ENCODE data around the gene C12orf43. TPM values are rescaled to one million over a fixed set of nuclear protein-coding genes. Genes with fewer than 3 reads are reported as not detected.

The C12orf43 gene
- total RNA-seq, 2 donors from 2014 or later, result 8.8 to 12.1 TPM

- no peak for TF ChIP-seq CTCF (IDR thresholded peaks at IDR 0.05)
- no peak for DNase-seq (ENCODE audit: low spot score)
These were observed 16.8 kb downstream of the C12orf43 start for GRCh38 chr12:120999191-121000120.

GRCh38 chr12:120998435-120998834 is 17.9 kb downstream of the C12orf43 start:
- no peak for TF ChIP-seq CTCF (IDR thresholded peaks at IDR 0.05)
- H3K4me3 ChIP-seq, result no peak overlapping the region
- peaks cover 5% of the 10 kb centered on the region for H3K36me3 ChIP-seq
- no peaks in the 10 kb centered on the region for H3K9me3 ChIP-seq
- no peaks in the 10 kb centered on the region for H3K27me3 ChIP-seq
- H3K4me1 ChIP-seq, result peaks cover 0 to 10% of the 10 kb centered on the region in 2 donors
- no peak overlapping the region for H3K27ac ChIP-seq
- no peak for DNase-seq (ENCODE audit: low spot score)

More at GRCh38 chr12:120999191-121000120, 16.8 kb downstream of the C12orf43 start:
- Histone ChIP-seq H3K36me3 (peaks cover 16% of the 10 kb centered on the region), H3K9me3 (no peaks in the 10 kb centered on the region), H3K27ac (no peak overlapping the region), H3K4me3 (no peak overlapping the region), H3K4me1 (peaks cover 0 to 10% of the 10 kb centered on the region in 2 donors), H3K27me3 (no peaks in the 10 kb centered on the region)

- no peak for DNase-seq (ENCODE audit: low spot score)
- H3K27ac ChIP-seq, result no peak overlapping the region
- H3K36me3 ChIP-seq, result no peaks in the 10 kb centered on the region
- H3K4me1 ChIP-seq, result peaks cover 0 to 10% of the 10 kb centered on the region in 2 donors
- no peaks in the 10 kb centered on the region for H3K27me3 ChIP-seq
- no peak for TF ChIP-seq CTCF (IDR thresholded peaks at IDR 0.05)
- H3K9me3 ChIP-seq, result no peaks in the 10 kb centered on the region
- no peak overlapping the region for H3K4me3 ChIP-seq
These were observed 18.8 kb downstream of the C12orf43 start for GRCh38 chr12:120997448-120997847.

GRCh38 chr12:120996133-120996746 is 20.0 kb downstream of the C12orf43 start:
- DNase-seq (ENCODE audit: low spot score), result no peak
- no peak overlapping the region for H3K4me3 ChIP-seq
- no peaks in the 10 kb centered on the region for H3K36me3 ChIP-seq
- H3K4me1 ChIP-seq, result peaks cover 0 to 10% of the 10 kb centered on the region in 2 donors
- no peak for TF ChIP-seq CTCF (IDR thresholded peaks at IDR 0.05)
- H3K27me3 ChIP-seq, result no peaks in the 10 kb centered on the region
- no peaks in the 10 kb centered on the region for H3K9me3 ChIP-seq
- no peak overlapping the region for H3K27ac ChIP-seq

- Histone ChIP-seq H3K9me3 (no peaks in the 10 kb centered on the region), H3K27ac (no peak overlapping the region), H3K27me3 (no peaks in the 10 kb centered on the region), H3K36me3 (no peaks in the 10 kb centered on the region), H3K4me3 (no peak overlapping the region), H3K4me1 (peaks cover 0 to 7% of the 10 kb centered on the region in 2 donors)
- DNase-seq (ENCODE audit: low spot score), result no peak
- no peak for TF ChIP-seq CTCF (IDR thresholded peaks at IDR 0.05)
These were observed 21.5 kb downstream of the C12orf43 start for GRCh38 chr12:120994589-120995337.

All from right atrium auricular region (tissue), 2 donors.